Thyroid gland (tissue), 4 donors: Measurements from ENCODE around the gene MOG. TPM values are rescaled to one million over a fixed set of nuclear protein-coding genes. Genes with fewer than 3 reads are reported as not detected.
"Not testable (repeated sequence)": the region's sequence is repeated elsewhere in the genome, so short reads cannot be mapped to it uniquely, and the experiment has no call there.

Source experiments
- DNase-seq, 2 donors: peaks; one replicate each; pipeline ENCODE4 v3.0.0-alpha.2; 2019
- H3K27ac ChIP-seq, 3 donors: fragments of 200-600 bp; sonication (generic); 1 replicate in 2 of 3; 2 replicates in 1 of 3; pipeline ENCODE4 v1.5.1; 2016 to 2019; ENCODE audit warnings: mild to moderate bottlenecking in 1 of 3, moderate library complexity in 1 of 3
- H3K27me3 ChIP-seq: fragments of 200-600 bp; sonication (generic); one replicate; pipeline ENCODE4 v1.5.1; 2019
- H3K36me3 ChIP-seq, 2 donors: fragments of 200-600 bp; sonication (generic); one replicate each; pipeline ENCODE4 v1.5.1; 2016 to 2019
- H3K4me1 ChIP-seq, 2 donors: fragments of 200-600 bp; sonication (generic); one replicate each; pipeline ENCODE4 v1.5.1; 2017 to 2019
- H3K4me3 ChIP-seq, 3 donors: fragments of 200-600 bp; sonication (generic); replicated peaks in 1 of 3; 1 replicate in 2 of 3; 2 replicates in 1 of 3; pipeline ENCODE4 v1.5.1; 2016; ENCODE audit warnings: mild to moderate bottlenecking in 1 of 3
- H3K9me3 ChIP-seq: fragments of 200-600 bp; sonication (generic); one replicate; pipeline ENCODE4 v1.5.1; 2017
- POLR2A ChIP-seq, 2 donors: fragments of 450-650 bp; IDR thresholded peaks; one replicate each; pipeline ENCODE4 v1.6.1; 2017; ENCODE audit warnings: antibody characterized with exemption in 2 of 2, mild to moderate bottlenecking in 2 of 2, moderate library complexity in 1 of 2
- WGBS, 2 donors: methylation state at CpG; one replicate each; pipeline ENCODE4 v1.1.5; 2017; 5-methylcytosine and 5-hydroxymethylcytosine counted together
- intact Hi-C: fragments of 100-400 bp; cut with DNase I; formaldehyde crosslinking; loops from one replicate; pipeline ENCODE4 v1.15.1; 2023
- total RNA-seq, 4 donors: library from RNA; depleted of rRNA; stranded (reverse); fragments of >200 nt; gene quantifications; one replicate each; pipeline ENCODE4 v1.2.3, GENCODE V29; 2016
- TF ChIP-seq, protein P1 (sequence below), 6 experiments: fragments of 200-600 bp in 3 of 6; fragments of 450-650 bp in 3 of 6; sonication (generic) in 3 of 6; IDR thresholded peaks; one replicate each; pipeline ENCODE4 v1.5.1; 2016 to 2019; ENCODE audit warnings: antibody characterized with exemption in 6 of 6, mild to moderate bottlenecking in 2 of 6, inconsistent platforms in 1 of 6, moderate library complexity in 1 of 6

MOG gene
- total RNA-seq, 4 donors from 2014 or later = not detected

DNA sequence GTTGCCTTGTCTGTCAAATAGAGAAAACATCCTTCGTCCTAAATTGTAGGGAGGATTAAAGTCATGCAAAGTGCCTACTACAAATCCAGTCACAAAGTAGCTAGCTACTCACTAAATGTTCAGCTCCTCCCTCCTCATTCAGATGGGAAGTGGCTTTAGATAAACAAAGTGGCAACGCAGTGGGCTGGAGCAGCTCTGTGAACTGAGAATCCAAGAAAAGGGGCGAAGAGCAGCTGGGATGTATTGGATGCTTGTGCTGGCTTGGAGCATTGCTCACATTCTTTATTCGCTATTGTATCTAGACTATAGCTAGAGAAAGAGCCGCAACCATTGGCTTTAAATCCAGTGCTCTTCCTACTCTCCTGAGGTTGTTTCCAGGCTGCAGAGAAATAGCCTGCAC lies 10.3 kb downstream of the MOG start:
- DNase-seq = no peak
- no peaks in the 10 kb centered on the region for H3K27me3 ChIP-seq
- H3K9me3 ChIP-seq = no peaks in the 10 kb centered on the region
- TF ChIP-seq POLR2A (IDR thresholded peaks at IDR 0.05) = no peak
- TF ChIP-seq, protein P1, sequence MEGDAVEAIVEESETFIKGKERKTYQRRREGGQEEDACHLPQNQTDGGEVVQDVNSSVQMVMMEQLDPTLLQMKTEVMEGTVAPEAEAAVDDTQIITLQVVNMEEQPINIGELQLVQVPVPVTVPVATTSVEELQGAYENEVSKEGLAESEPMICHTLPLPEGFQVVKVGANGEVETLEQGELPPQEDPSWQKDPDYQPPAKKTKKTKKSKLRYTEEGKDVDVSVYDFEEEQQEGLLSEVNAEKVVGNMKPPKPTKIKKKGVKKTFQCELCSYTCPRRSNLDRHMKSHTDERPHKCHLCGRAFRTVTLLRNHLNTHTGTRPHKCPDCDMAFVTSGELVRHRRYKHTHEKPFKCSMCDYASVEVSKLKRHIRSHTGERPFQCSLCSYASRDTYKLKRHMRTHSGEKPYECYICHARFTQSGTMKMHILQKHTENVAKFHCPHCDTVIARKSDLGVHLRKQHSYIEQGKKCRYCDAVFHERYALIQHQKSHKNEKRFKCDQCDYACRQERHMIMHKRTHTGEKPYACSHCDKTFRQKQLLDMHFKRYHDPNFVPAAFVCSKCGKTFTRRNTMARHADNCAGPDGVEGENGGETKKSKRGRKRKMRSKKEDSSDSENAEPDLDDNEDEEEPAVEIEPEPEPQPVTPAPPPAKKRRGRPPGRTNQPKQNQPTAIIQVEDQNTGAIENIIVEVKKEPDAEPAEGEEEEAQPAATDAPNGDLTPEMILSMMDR (IDR thresholded peaks at IDR 0.05) = no peak
- no peak overlapping the region for H3K27ac ChIP-seq
- WGBS, 2 donors = 21 to 26% methylated on average over 5 of the region's 5 CpGs
- H3K4me1 ChIP-seq = no peaks in the 10 kb centered on the region
- no peak overlapping the region for H3K4me3 ChIP-seq
- H3K36me3 ChIP-seq = no peaks in the 10 kb centered on the region
- intact Hi-C loops = no loop called here

DNA sequence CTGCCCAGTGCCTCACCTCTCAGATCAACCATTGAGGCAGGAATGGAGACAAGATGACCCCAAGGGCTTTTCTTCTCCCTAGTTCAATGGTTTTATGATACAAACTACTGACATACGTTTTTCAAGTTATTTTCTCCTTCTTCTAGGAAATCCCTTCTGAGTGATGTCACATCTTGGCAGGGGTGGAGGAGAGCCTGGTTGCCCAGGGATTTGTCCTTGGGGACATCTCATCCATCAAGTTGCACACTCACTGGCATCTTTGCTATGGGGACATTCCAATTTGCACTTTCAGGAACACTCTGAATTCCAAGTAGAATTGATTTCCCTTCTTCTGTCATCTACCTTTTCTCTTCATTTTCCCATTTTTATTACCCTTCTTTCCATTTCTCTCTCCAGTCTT lies 14.1 kb downstream of the MOG start:
- 42 to 65% methylated on average over 1 of the region's 1 CpG for WGBS, 2 donors
- TF ChIP-seq POLR2A (IDR thresholded peaks at IDR 0.05) = no peak
- TF ChIP-seq, protein P1 (IDR thresholded peaks at IDR 0.05) = no peak

DNA sequence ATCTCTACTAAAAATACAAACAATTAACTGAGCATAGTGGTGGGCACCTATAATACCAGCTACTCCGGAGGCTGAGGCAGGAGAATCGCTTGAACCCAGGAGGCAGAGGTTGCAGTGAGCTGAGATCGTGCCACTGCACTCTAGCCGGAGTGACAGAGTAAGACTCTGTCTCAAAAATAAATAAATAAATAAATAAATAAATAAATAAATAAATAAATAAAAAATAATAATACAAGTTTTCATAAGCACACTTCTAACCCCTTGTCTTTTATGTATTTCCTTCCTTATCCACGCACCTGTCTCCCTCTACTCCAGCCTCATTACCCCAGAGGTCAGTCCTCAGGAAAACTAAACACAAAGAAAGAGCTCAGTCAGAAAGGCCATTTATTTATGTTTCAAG lies 15.2 kb downstream of the MOG start:
- H3K4me1 ChIP-seq, H3K4me3 ChIP-seq, H3K9me3 ChIP-seq, intact Hi-C loops, H3K36me3 ChIP-seq, H3K27me3 ChIP-seq, H3K27ac ChIP-seq, DNase-seq: not testable (repeated sequence)
- WGBS, 2 donors = 80 to 92% methylated on average over 5 of the region's 5 CpGs

More for the DNA sequence above, 14.1 kb downstream of the MOG start:
- Histone ChIP-seq H3K36me3 (no peaks in the 10 kb centered on the region), H3K27ac (no peak overlapping the region), H3K27me3 (no peaks in the 10 kb centered on the region), H3K4me3 (no peak overlapping the region), H3K9me3 (no peaks in the 10 kb centered on the region), H3K4me1 (no peaks in the 10 kb centered on the region)
- intact Hi-C loops = no loop called here
- DNase-seq = no peak

DNA sequence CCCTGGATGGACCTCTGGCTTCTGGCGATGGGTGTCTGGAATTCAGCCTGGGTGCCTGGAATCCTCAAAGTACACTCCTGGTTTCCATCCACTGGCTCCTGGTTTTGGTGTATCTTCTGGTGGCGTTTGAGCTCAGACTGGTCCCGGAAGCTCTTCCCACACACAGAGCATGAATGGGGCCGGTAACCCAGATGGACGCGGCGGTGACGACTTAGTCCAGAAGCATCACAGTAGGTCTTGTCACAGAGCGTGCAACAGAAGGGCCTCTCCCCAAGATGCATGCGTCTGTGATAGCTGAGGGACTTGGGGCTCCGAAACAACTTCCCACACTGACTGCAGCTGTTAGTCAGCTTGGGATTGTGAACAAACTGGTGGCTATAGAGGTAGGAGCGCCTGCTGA lies 16.3 kb downstream of the MOG start:
- intact Hi-C loops = no loop called here
- H3K27ac ChIP-seq = no peak overlapping the region
- no peak overlapping the region for H3K4me3 ChIP-seq
- no peaks in the 10 kb centered on the region for H3K27me3 ChIP-seq
- 93 to 96% methylated on average over 12 of the region's 12 CpGs for WGBS, 2 donors
- no peaks in the 10 kb centered on the region for H3K9me3 ChIP-seq
- H3K36me3 ChIP-seq = no peaks in the 10 kb centered on the region
- no peak for DNase-seq
- no peak for TF ChIP-seq POLR2A (IDR thresholded peaks at IDR 0.05)
- TF ChIP-seq, protein P1 (IDR thresholded peaks at IDR 0.05) = no peak
- no peaks in the 10 kb centered on the region for H3K4me1 ChIP-seq

DNA sequence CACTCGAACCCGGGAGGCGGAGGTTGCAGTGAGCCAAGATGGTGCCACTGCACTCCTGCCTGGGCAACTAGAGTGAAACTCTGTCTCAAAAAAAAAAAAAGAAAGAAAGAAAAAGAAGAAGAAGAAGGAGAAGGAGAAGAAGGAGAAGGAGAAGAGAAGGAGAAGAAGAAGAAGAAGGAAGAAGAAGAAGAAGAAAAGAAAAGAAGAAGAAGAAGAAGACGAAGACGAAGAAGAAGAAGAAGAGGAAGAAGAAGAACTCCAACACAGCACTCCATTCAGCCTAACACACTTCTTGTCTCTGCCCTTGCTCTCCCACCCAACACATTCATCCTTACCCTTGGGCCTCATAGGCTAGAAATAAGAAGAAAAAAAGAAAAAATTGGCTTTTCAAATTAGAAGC lies 17.1 kb downstream of the MOG start:
- Histone ChIP-seq H3K27ac (no peak overlapping the region), H3K36me3 (no peaks in the 10 kb centered on the region), H3K27me3 (no peaks in the 10 kb centered on the region), H3K4me1 (no peaks in the 10 kb centered on the region), H3K4me3 (no peak overlapping the region), H3K9me3 (no peaks in the 10 kb centered on the region)
- DNase-seq = no peak
- intact Hi-C loops = no loop called here
- WGBS, 2 donors = 95 to 96% methylated on average over 5 of the region's 5 CpGs
- TF ChIP-seq, protein P1 (IDR thresholded peaks at IDR 0.05) = no peak
- TF ChIP-seq POLR2A (IDR thresholded peaks at IDR 0.05) = no peak

DNA sequence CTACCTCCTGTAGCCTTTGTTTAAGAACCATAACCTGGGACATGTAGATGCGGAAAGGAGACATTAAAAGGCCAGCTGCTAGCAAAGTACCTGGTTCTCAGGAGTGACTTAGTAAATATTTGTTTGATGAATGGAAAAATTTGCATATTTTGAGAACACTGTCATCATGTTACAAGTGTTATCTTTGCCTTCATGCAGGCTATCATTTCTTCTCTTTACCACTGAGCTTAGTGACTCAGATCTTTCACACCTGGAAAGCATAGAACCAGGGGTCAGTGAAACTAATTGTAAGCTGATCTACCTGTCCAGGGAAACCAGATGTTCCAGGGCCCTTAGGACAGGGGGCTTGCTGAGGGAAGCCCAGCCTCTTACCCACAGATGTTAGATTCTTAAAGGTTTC lies 18.7 kb downstream of the MOG start:
- Histone ChIP-seq H3K27ac (no peak overlapping the region), H3K9me3 (no peaks in the 10 kb centered on the region), H3K4me1 (no peaks in the 10 kb centered on the region), H3K4me3 (no peak overlapping the region), H3K36me3 (no peaks in the 10 kb centered on the region), H3K27me3 (no peaks in the 10 kb centered on the region)
- intact Hi-C loops = no loop called here
- DNase-seq = no peak
- TF ChIP-seq POLR2A (IDR thresholded peaks at IDR 0.05) = no peak
- TF ChIP-seq, protein P1 (IDR thresholded peaks at IDR 0.05) = no peak
- 100% methylated on average over 1 of the region's 1 CpG for WGBS, 2 donors
